Loucy (cell line): Measurements from ENCODE around the gene RTN4RL2.
A peak's percentile ranks its signal among the peaks of the same experiment; 100 is the strongest.

Source experiments
- EZH2phosphoT487 ChIP-seq: fragments of 200-600 bp; IDR thresholded peaks from 2 replicates; pipeline ENCODE4 v1.6.1; 2018; ENCODE audit warnings: antibody characterized with exemption, mild to moderate bottlenecking, moderate library complexity, borderline replicate concordance
- TF ChIP-seq, protein P1 (sequence below): fragments of 200-600 bp; sonication (generic); conservative IDR thresholded peaks from 2 replicates; pipeline ENCODE4 v1.5.1; 2014; ENCODE audit warnings: mild to moderate bottlenecking, antibody characterized with exemption, low read length

DNA sequence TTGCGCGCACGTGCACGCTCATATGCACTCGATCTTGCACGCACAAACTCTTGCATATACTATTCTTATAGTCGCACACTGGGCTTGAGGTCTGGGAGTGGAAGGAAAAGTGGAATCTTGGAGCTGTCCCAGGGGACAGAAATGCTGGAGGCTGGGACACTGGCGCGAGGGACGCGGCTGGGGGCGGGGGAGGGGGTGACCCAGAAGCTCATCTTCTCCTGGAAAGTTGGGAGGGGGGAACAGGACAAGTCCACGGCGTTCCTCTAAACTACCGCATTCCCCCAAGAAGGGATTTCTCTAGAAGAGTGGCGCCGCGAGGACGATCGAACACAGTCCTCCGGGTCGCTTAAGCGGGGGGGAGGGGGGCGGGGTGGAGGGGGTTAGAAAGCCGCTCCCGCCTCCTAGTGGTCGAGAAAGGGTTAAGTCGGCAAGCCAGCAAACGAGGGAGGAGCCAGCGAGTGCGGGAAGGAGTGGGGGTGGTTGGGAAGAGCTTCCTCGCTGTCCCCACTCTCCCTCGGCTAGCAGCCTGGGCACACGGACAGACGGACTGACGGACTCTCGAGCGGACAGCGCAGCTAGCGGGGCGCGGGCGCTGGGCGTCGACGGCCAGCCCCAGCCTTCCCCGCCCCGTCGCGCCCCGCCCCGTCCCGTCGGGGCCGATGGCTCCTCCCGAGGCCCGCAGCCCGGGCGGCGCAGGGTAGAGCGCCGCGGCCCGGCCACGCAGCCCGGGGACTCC lies at the start of gene RTN4RL2:
- TF ChIP-seq, protein P1, sequence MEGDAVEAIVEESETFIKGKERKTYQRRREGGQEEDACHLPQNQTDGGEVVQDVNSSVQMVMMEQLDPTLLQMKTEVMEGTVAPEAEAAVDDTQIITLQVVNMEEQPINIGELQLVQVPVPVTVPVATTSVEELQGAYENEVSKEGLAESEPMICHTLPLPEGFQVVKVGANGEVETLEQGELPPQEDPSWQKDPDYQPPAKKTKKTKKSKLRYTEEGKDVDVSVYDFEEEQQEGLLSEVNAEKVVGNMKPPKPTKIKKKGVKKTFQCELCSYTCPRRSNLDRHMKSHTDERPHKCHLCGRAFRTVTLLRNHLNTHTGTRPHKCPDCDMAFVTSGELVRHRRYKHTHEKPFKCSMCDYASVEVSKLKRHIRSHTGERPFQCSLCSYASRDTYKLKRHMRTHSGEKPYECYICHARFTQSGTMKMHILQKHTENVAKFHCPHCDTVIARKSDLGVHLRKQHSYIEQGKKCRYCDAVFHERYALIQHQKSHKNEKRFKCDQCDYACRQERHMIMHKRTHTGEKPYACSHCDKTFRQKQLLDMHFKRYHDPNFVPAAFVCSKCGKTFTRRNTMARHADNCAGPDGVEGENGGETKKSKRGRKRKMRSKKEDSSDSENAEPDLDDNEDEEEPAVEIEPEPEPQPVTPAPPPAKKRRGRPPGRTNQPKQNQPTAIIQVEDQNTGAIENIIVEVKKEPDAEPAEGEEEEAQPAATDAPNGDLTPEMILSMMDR = peak; percentile 34; the same call in 1 of the 2 replicates
- no peak for TF ChIP-seq EZH2phosphoT487
